ENCODE measurements around the gene CNTN2. TPM values are rescaled to one million over a fixed set of nuclear protein-coding genes. Genes with fewer than 3 reads are reported as not detected.

The CNTN2 gene
- total RNA-seq, 1 donor from 2014 or later = 7.4 TPM

DNA sequence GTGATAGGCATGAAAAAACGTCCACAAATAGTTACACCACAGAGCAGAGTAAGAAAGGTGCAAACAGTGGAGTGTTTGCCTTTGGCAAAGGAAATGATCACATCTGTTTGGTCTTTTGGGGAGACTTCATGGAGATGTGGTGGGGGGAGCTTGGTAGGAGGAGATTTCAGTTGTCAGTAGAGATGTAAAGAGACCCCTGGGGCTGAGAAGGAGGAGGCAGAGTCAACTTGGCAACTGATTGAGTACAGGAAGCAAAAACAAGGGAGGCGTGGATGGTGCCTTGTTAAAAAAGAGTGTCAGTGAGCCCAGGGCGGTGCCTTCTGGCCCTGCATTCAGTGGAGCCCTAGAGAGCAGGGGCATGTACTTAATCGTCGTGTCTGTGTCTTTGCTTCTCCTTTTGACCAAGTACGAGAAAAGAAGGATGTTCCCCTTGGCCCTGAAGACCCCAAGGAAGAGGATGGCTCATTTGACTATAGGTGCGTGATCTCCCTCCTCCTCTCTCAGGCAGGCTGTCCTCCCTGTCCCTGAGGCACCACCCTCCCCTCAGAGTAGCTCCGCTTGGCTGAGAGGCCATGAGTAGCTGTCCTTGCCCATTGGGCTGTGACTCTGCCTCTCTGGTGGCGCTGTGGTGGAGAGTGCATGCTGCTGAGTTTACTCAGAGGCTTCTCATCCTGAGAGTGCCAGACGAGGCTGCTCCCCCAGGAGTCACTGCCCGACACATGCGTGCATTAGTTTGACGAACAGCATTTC is 30.4 kb upstream of the CNTN2 start:
- Histone ChIP-seq H3K27ac (no peak overlapping the region), H3K9me3 (no peaks in the 10 kb centered on the region), H3K4me3 (no peak overlapping the region), H3K4me1 (peaks cover 12% of the 10 kb centered on the region), H3K27me3 (no peaks in the 10 kb centered on the region), H3K36me3 (no peaks in the 10 kb centered on the region)
- intact Hi-C loops (cut with DNase I) = no loop called here
- no peak for TF ChIP-seq POLR2A (IDR thresholded peaks at IDR 0.05)
- TF ChIP-seq, protein P1, sequence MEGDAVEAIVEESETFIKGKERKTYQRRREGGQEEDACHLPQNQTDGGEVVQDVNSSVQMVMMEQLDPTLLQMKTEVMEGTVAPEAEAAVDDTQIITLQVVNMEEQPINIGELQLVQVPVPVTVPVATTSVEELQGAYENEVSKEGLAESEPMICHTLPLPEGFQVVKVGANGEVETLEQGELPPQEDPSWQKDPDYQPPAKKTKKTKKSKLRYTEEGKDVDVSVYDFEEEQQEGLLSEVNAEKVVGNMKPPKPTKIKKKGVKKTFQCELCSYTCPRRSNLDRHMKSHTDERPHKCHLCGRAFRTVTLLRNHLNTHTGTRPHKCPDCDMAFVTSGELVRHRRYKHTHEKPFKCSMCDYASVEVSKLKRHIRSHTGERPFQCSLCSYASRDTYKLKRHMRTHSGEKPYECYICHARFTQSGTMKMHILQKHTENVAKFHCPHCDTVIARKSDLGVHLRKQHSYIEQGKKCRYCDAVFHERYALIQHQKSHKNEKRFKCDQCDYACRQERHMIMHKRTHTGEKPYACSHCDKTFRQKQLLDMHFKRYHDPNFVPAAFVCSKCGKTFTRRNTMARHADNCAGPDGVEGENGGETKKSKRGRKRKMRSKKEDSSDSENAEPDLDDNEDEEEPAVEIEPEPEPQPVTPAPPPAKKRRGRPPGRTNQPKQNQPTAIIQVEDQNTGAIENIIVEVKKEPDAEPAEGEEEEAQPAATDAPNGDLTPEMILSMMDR (IDR thresholded peaks at IDR 0.05) = no peak
- TF ChIP-seq POLR2AphosphoS5 (IDR thresholded peaks at IDR 0.05; ENCODE audit: insufficient read depth in 1 of 2, low read depth in 1 of 2) = no peak
- no peak for DNase-seq (ENCODE audit: extremely low spot score in 2 of 2)

DNA sequence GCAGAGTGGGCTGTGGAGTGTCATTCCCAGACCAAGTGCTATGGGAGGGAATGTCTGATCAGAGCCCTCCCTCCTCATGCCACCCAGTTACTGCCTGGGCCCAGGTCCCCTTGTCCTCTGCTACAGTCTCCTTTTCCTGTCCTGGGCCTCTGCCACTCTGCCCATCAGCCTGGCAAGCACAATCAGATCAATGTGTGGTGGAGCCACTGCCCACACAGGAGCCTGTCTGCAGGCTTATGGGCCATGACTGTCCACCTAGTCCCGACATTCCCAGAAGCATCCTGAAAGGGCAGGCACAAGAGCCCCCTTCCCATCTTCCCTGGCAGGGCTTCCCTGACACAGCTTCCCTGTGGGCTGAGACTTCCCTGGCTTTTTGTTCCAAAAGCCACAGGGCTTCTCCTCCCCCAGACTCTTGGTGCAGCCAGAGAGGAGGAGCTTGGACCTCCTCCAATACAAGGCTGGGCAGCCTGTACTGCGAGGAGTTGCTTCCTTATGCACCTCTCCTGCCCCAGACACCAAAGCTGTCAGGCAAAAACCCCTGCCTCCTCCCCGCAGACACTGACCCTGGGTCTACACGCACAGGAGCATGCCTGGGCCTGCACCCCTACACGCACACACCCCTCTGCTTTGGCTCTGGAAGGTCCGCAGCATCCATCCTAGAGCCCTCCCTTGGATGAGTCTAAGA is 29.2 kb upstream of the CNTN2 start:
- peaks cover 12% of the 10 kb centered on the region for H3K4me1 ChIP-seq
- no peak for DNase-seq (ENCODE audit: extremely low spot score in 2 of 2)
- H3K4me3 ChIP-seq = no peak overlapping the region

DNA sequence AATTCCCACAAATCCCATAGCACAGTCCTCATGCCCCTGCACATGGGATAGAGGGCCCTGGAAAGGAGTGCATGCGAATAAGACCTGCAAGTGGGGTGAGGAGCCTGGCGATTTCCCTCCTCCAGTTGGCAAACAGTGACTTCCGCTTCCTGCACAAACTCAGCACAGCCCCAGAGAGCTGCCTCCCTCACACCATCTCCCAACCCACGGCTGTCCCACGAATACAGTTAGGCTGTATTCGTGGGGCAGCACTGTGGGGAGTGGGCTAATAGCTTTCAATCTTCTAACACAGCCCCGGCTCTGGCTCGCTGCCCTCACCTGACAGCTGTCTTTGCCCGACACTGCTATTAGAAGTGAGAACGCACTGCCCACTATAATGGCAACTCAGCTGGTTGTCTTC is 28.2 kb upstream of the CNTN2 start:
- Histone ChIP-seq H3K27me3 (no peaks in the 10 kb centered on the region), H3K36me3 (no peaks in the 10 kb centered on the region), H3K27ac (no peak overlapping the region), H3K9me3 (no peaks in the 10 kb centered on the region), H3K4me3 (no peak overlapping the region), H3K4me1 (peaks cover 12% of the 10 kb centered on the region)
- DNase-seq (ENCODE audit: extremely low spot score in 2 of 2) = no peak
- TF ChIP-seq POLR2AphosphoS5 (IDR thresholded peaks at IDR 0.05; ENCODE audit: insufficient read depth in 1 of 2, low read depth in 1 of 2) (no peak), POLR2A (IDR thresholded peaks at IDR 0.05) (no peak)
- TF ChIP-seq, protein P1 (IDR thresholded peaks at IDR 0.05) = no peak
- intact Hi-C loops (cut with DNase I) = no loop called here

More for the DNA sequence above, 29.2 kb upstream of the CNTN2 start:
- Histone ChIP-seq H3K36me3 (no peaks in the 10 kb centered on the region), H3K27ac (no peak overlapping the region), H3K9me3 (no peaks in the 10 kb centered on the region), H3K27me3 (no peaks in the 10 kb centered on the region)
- TF ChIP-seq, protein P1 (IDR thresholded peaks at IDR 0.05) = no peak
- no peak for TF ChIP-seq POLR2A (IDR thresholded peaks at IDR 0.05)
- no peak for TF ChIP-seq POLR2AphosphoS5 (IDR thresholded peaks at IDR 0.05; ENCODE audit: insufficient read depth in 1 of 2, low read depth in 1 of 2)
- intact Hi-C loops (cut with DNase I) = no loop called here

DNA sequence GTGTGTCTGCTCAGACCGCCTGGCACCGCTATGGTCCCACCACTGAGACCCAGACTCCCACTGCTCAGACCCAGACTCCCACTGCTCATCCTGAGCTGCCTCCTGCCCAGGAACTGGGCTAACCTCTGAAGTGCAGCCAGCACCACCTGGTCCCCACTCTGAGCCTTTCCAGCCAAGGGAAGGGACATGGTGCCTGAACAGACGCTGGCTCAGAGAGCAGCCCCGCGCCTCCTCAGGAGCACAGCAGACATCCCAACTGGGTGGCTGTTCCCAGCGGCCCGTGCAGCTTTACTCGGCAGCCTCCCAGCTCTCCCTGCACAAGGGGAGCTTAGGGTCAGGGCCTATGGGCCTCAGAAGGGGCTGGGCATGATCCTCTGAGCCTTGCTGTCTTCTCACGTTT is 27.8 kb upstream of the CNTN2 start:
- Histone ChIP-seq H3K4me3 (no peak overlapping the region), H3K27ac (no peak overlapping the region), H3K27me3 (no peaks in the 10 kb centered on the region), H3K9me3 (no peaks in the 10 kb centered on the region), H3K4me1 (peaks cover 12% of the 10 kb centered on the region), H3K36me3 (no peaks in the 10 kb centered on the region)
- TF ChIP-seq, protein P1 (IDR thresholded peaks at IDR 0.05) = no peak
- no peak for TF ChIP-seq POLR2AphosphoS5 (IDR thresholded peaks at IDR 0.05; ENCODE audit: insufficient read depth in 1 of 2, low read depth in 1 of 2)
- intact Hi-C loops (cut with DNase I) = no loop called here
- no peak for DNase-seq (ENCODE audit: extremely low spot score in 2 of 2)

DNA sequence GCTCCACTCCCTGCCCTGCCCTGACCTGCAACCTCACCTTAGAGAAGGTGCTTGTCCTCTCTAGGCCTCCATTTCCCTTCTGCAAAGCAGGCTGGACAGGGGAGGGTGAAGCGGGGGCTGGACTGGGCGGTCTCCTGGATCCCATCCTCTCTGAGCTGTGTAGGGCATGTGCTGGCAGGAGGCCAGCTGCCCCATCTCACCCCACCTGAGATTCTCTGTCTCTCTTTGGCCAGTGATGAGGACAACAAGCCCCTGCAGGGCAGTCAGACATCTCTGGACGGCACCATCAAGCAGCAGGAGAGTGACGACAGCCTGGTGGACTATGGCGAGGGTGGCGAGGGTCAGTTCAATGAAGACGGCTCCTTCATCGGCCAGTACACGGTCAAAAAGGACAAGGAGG is 26.9 kb upstream of the CNTN2 start:
- TF ChIP-seq POLR2A (IDR thresholded peaks at IDR 0.05) (no peak), POLR2AphosphoS5 (IDR thresholded peaks at IDR 0.05; ENCODE audit: insufficient read depth in 1 of 2, low read depth in 1 of 2) (no peak)
- TF ChIP-seq, protein P1 (IDR thresholded peaks at IDR 0.05) = no peak
- intact Hi-C loops (cut with DNase I) = no loop called here
- Histone ChIP-seq H3K27ac (no peak overlapping the region), H3K4me1 (peaks cover 12% of the 10 kb centered on the region), H3K36me3 (no peaks in the 10 kb centered on the region), H3K27me3 (no peaks in the 10 kb centered on the region), H3K4me3 (no peak overlapping the region), H3K9me3 (no peaks in the 10 kb centered on the region)
- DNase-seq (ENCODE audit: extremely low spot score in 2 of 2) = no peak
